ENCODE measurements around the gene ABAT.

The ABAT gene

GRCh38 chr16:8720967-8721308 is 46.5 kb downstream of the ABAT start (continued):
- no peak for TF ChIP-seq SNAI2 (CRISPR knock-in tag; IDR thresholded peaks at IDR 0.05)
- TF ChIP-seq ESRRG (CRISPR knock-in tag; IDR thresholded peaks at IDR 0.05) = no peak
- TF ChIP-seq ISL1 (CRISPR knock-in tag; IDR thresholded peaks at IDR 0.05) = no peak
- TF ChIP-seq ZC3H10 (CRISPR knock-in tag; IDR thresholded peaks at IDR 0.05) = no peak
- no peak for TF ChIP-seq ARNTL (CRISPR knock-in tag; IDR thresholded peaks at IDR 0.05; ENCODE audit: borderline replicate concordance, low read depth)
- TF ChIP-seq CSDC2 (CRISPR knock-in tag; IDR thresholded peaks at IDR 0.05) = no peak
- no peak for TF ChIP-seq GLIS3 (CRISPR knock-in tag; IDR thresholded peaks at IDR 0.05)
- no peak for TF ChIP-seq ZNF565 (CRISPR knock-in tag; conservative IDR thresholded peaks at IDR 0.05; ENCODE audit: low read depth)
- no peak for TF ChIP-seq OSR1 (CRISPR knock-in tag; IDR thresholded peaks at IDR 0.05)
- TF ChIP-seq TOX (CRISPR knock-in tag; IDR thresholded peaks at IDR 0.05; ENCODE audit: borderline replicate concordance) = no peak

- no peak for ATAC-seq
- no peak for TF ChIP-seq CSRNP3 (CRISPR knock-in tag; IDR thresholded peaks at IDR 0.05)
- TF ChIP-seq TSHZ2 (CRISPR knock-in tag; IDR thresholded peaks at IDR 0.05) = no peak
- TF ChIP-seq ARNTL (CRISPR knock-in tag; IDR thresholded peaks at IDR 0.05; ENCODE audit: borderline replicate concordance, low read depth) = no peak
- TF ChIP-seq ISL1 (CRISPR knock-in tag; IDR thresholded peaks at IDR 0.05) = no peak
- no peak for TF ChIP-seq SNAI2 (CRISPR knock-in tag; IDR thresholded peaks at IDR 0.05)
Observed at GRCh38 chr16:8721336-8722024, 47.1 kb downstream of the ABAT start.

GRCh38 chr16:8722025-8722348 is 47.6 kb downstream of the ABAT start:
- no peak for ATAC-seq
- no peak for TF ChIP-seq ZNF565 (CRISPR knock-in tag; conservative IDR thresholded peaks at IDR 0.05; ENCODE audit: low read depth)
- TF ChIP-seq RARB (CRISPR knock-in tag; IDR thresholded peaks at IDR 0.05) = no peak
- no peak for TF ChIP-seq CSDC2 (CRISPR knock-in tag; IDR thresholded peaks at IDR 0.05)
- no peak; the same call in 1 of the 2 replicates for TF ChIP-seq TCF4 (CRISPR knock-in tag; IDR thresholded peaks at IDR 0.05; ENCODE audit: borderline replicate concordance)
- TF ChIP-seq ISL1 (CRISPR knock-in tag; IDR thresholded peaks at IDR 0.05) = no peak
- no peak for TF ChIP-seq ZC3H10 (CRISPR knock-in tag; IDR thresholded peaks at IDR 0.05)
- no peak for TF ChIP-seq ESRRG (CRISPR knock-in tag; IDR thresholded peaks at IDR 0.05)
- no peak for TF ChIP-seq ARNTL (CRISPR knock-in tag; IDR thresholded peaks at IDR 0.05; ENCODE audit: borderline replicate concordance, low read depth)
- no peak for TF ChIP-seq PPARA (CRISPR knock-in tag; IDR thresholded peaks at IDR 0.05; ENCODE audit: borderline replicate concordance)
- TF ChIP-seq PATZ1 (CRISPR knock-in tag; IDR thresholded peaks at IDR 0.05; ENCODE audit: borderline replicate concordance) = no peak
- TF ChIP-seq POU6F1 (CRISPR knock-in tag; IDR thresholded peaks at IDR 0.05; ENCODE audit: borderline replicate concordance, low read depth) = no peak
- TF ChIP-seq ZFP3 (CRISPR knock-in tag; IDR thresholded peaks at IDR 0.05) = no peak
- no peak for TF ChIP-seq CREB5 (CRISPR knock-in tag; IDR thresholded peaks at IDR 0.05; ENCODE audit: low read depth)
- no peak for TF ChIP-seq OSR1 (CRISPR knock-in tag; IDR thresholded peaks at IDR 0.05)
- no peak for TF ChIP-seq ZFP30 (CRISPR knock-in tag; IDR thresholded peaks at IDR 0.05)
- no peak for TF ChIP-seq TSHZ2 (CRISPR knock-in tag; IDR thresholded peaks at IDR 0.05)

Data from SK-N-SH treated with all-trans-retinoic acid at 6 μM for 48 hours (cell line).